Measurements from ENCODE around the gene CACNG4. TPM values are rescaled to one million over a fixed set of nuclear protein-coding genes. Genes with fewer than 3 reads are reported as not detected.

Gene CACNG4
- total RNA-seq, 4 donors from 2014 or later: 0.44 TPM; not detected in 3

DNA sequence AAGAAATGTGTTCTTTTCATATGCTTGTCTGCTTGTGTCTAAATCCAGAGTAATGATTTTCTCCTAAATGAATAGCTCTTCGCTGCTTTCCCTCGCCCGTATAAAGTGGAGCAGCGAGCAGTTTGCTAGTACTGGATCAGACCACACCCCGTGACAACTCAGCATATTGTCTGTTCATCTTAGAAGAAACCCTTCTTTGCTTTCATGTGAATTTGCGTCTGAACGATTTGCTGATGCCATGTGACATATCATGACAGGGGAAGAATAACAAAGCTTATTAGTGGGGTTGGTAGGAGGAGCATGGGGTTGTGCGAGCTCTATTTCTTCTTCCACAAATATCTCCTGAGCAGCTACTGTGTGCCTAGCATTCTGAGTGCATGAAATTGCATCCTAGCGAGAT lies 44.1 kb upstream of the CACNG4 start:
- TF ChIP-seq POLR2A (IDR thresholded peaks at IDR 0.05) (no peak), EP300 (IDR thresholded peaks at IDR 0.05) (no peak)
- TF ChIP-seq, protein P1, sequence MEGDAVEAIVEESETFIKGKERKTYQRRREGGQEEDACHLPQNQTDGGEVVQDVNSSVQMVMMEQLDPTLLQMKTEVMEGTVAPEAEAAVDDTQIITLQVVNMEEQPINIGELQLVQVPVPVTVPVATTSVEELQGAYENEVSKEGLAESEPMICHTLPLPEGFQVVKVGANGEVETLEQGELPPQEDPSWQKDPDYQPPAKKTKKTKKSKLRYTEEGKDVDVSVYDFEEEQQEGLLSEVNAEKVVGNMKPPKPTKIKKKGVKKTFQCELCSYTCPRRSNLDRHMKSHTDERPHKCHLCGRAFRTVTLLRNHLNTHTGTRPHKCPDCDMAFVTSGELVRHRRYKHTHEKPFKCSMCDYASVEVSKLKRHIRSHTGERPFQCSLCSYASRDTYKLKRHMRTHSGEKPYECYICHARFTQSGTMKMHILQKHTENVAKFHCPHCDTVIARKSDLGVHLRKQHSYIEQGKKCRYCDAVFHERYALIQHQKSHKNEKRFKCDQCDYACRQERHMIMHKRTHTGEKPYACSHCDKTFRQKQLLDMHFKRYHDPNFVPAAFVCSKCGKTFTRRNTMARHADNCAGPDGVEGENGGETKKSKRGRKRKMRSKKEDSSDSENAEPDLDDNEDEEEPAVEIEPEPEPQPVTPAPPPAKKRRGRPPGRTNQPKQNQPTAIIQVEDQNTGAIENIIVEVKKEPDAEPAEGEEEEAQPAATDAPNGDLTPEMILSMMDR (IDR thresholded peaks at IDR 0.05): no peak
- H3K4me3 ChIP-seq: no peak overlapping the region
- DNase-seq (ENCODE audit: low spot score in 2 of 2): no peak
- no peaks in the 10 kb centered on the region for H3K4me1 ChIP-seq
- H3K36me3 ChIP-seq: no peaks in the 10 kb centered on the region
- no peak overlapping the region for H3K27ac ChIP-seq
- peaks cover 0 to 38% (median 0%) of the 10 kb centered on the region in 4 donors for H3K9me3 ChIP-seq
- no peaks in the 10 kb centered on the region for H3K27me3 ChIP-seq
- 75 to 83% methylated on average over 9 of the region's 9 CpGs for WGBS, 2 donors

DNA sequence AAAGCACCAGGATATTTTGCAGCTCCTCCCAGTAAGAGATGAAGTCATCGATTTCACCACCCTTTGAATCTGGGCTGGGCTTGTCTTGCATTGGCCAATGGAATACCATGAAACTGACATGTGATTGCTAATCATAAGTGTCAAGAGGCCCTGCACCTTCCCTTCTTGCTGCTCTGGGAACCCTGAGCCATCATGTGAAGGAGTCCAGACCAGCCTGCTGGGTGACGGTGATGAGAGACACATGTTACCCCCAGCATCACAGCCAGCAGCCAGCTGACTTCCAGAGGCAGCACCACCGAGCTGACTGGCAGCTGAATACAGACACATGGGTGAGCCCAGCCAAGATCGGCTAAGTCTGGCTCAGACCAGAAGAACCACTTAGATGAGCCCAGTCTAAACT lies 43.6 kb upstream of the CACNG4 start:
- no peak for DNase-seq (ENCODE audit: low spot score in 2 of 2)

DNA sequence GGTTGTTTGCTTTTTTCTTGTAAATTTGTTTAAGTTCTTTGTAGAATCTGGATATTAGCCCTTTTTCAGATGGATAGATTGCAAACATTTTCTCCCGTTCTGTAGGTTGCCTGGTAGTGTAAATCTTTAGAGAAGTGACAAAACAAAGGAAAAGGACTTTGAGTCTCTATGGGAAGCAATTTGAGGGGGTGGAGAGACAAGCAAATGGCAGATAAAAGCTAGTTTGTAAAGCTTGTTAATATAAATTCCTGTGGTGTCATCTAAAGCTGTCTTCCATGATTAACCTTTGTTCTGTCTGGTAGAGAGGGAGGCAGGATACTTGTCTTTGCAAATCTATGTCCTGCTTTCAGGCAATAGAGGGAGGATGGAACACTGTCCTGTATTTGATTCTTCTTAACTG lies 40.6 kb upstream of the CACNG4 start:
- no peaks in the 10 kb centered on the region for H3K36me3 ChIP-seq
- no peaks in the 10 kb centered on the region for H3K4me1 ChIP-seq
- WGBS, 2 donors: 26 to 32% methylated on average over 1 of the region's 1 CpG
- H3K9me3 ChIP-seq: peaks cover 0 to 24% (median 0%) of the 10 kb centered on the region in 4 donors
- no peak for DNase-seq (ENCODE audit: low spot score in 2 of 2)
- TF ChIP-seq, protein P1 (IDR thresholded peaks at IDR 0.05): no peak
- no peak for TF ChIP-seq EP300 (IDR thresholded peaks at IDR 0.05)
- TF ChIP-seq POLR2A (IDR thresholded peaks at IDR 0.05): no peak
- peaks cover 0 to 7% of the 10 kb centered on the region in 2 donors for H3K27me3 ChIP-seq
- H3K27ac ChIP-seq: no peak overlapping the region
- H3K4me3 ChIP-seq: no peak overlapping the region

More for the DNA sequence above, 43.6 kb upstream of the CACNG4 start:
- no peaks in the 10 kb centered on the region for H3K4me1 ChIP-seq
- no peak overlapping the region for H3K27ac ChIP-seq
- no peak overlapping the region for H3K4me3 ChIP-seq
- WGBS, 2 donors: 72 to 87% methylated on average over 4 of the region's 4 CpGs
- H3K9me3 ChIP-seq: peaks cover 0 to 38% (median 0%) of the 10 kb centered on the region in 4 donors
- TF ChIP-seq POLR2A (IDR thresholded peaks at IDR 0.05): no peak
- no peak for TF ChIP-seq EP300 (IDR thresholded peaks at IDR 0.05)
- TF ChIP-seq, protein P1 (IDR thresholded peaks at IDR 0.05): no peak
- H3K36me3 ChIP-seq: no peaks in the 10 kb centered on the region
- H3K27me3 ChIP-seq: no peaks in the 10 kb centered on the region

DNA sequence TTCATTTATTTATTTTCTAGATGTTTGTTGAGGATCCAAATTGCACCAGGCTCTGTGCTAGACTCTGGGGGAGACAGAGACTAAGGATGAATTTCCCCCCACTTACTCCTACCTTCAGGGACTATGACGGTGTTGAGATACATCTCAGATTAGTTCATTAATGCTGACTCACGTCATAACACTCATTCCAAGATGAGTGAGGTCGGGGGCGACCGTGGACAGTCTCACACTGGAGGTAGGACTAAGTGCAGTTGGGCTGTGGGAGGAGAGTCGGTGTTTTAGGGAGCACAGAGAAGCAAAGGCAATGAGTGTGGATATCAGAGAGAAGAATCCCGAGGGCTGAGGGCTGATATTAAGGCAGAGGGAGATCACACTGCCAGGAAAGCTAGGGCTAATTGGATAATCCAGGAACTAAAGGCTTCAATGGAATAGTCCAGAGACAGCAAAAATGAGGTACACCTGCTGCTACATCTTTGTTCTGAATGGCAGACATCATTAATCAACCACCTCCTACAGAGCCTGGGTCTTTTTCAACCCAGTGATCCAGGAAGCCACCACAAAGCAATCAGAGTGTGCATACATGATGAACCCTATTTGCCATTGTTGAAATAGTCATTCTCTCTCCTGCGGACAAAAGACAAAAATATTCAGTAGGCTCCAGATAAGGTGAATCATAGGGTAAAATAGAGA lies 38.6 kb upstream of the CACNG4 start:
- no peaks in the 10 kb centered on the region for H3K4me1 ChIP-seq
- H3K27ac ChIP-seq: no peak overlapping the region
- H3K9me3 ChIP-seq: peaks cover 0 to 9% (median 0%) of the 10 kb centered on the region in 4 donors
- no peaks in the 10 kb centered on the region for H3K36me3 ChIP-seq
- TF ChIP-seq EP300 (IDR thresholded peaks at IDR 0.05) (no peak), POLR2A (IDR thresholded peaks at IDR 0.05) (no peak)
- TF ChIP-seq, protein P1 (IDR thresholded peaks at IDR 0.05): no peak
- no peak overlapping the region for H3K4me3 ChIP-seq
- DNase-seq (ENCODE audit: low spot score in 2 of 2): no peak
- H3K27me3 ChIP-seq: peaks cover 0 to 7% of the 10 kb centered on the region in 2 donors
- WGBS, 2 donors: 74 to 78% methylated on average over 8 of the region's 8 CpGs

DNA sequence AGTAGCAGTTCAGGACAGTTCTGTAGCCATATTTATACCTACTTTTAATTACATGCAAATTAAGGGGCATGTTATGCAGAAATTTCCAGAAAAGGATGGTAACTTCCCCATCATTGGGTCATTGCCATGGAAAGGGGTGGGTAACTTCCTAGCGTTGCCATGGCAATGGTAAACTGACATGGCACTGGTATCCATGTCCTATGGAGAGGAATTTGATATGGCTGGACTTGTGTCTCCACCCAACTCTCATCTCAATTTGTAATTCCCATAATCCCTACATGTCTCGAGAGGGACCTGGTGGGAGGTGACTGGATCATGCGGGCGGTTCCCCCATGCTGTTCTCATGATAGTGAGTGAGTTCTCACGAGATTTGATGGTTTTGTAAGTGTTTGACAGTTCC lies 35.6 kb upstream of the CACNG4 start:
- Histone ChIP-seq H3K4me1 (no peaks in the 10 kb centered on the region), H3K4me3 (no peak overlapping the region), H3K36me3 (no peaks in the 10 kb centered on the region), H3K27ac (no peak overlapping the region), H3K27me3 (peaks cover 0 to 7% of the 10 kb centered on the region in 2 donors), H3K9me3 (no peaks in the 10 kb centered on the region)
- TF ChIP-seq POLR2A (IDR thresholded peaks at IDR 0.05) (no peak), EP300 (IDR thresholded peaks at IDR 0.05) (no peak)
- TF ChIP-seq, protein P1 (IDR thresholded peaks at IDR 0.05): no peak
- DNase-seq (ENCODE audit: low spot score in 2 of 2): no peak
- WGBS, 2 donors: 82 to 85% methylated on average over 5 of the region's 5 CpGs
